HG02981 (cell line): Measurements from ENCODE around the gene TNFRSF9.
"Not testable (repeated sequence)": the region's sequence is repeated elsewhere in the genome, so short reads cannot be mapped to it uniquely, and the experiment has no call there.

Experiments used
- ATAC-seq: cut with Tn5 transposase; IDR thresholded peaks from one replicate; pipeline ENCODE4 v1.9.1; 2021; ENCODE audit warnings: mild to moderate bottlenecking, moderate library complexity; ENCODE audit not compliant: unreplicated experiment

Gene TNFRSF9

DNA sequence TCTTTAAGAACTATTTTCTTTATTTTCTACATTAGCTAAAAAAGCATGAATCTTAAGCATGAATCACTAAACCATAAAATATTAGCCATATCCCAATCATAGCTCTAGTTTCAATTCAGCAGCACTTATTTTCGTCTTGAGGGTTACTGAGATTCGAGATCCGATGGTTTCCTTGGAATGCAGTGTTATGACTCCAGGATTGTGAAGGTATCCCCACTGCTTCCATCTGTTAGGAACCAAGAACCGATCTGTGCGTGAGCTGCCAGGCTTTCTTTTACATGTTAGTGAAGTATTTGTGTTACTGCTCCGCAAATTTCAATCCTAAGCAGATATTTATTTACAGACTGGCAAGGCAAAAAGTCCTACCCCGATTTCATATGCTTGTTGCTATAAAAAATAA is 18.8 kb downstream of the TNFRSF9 start:
- no peak for ATAC-seq

DNA sequence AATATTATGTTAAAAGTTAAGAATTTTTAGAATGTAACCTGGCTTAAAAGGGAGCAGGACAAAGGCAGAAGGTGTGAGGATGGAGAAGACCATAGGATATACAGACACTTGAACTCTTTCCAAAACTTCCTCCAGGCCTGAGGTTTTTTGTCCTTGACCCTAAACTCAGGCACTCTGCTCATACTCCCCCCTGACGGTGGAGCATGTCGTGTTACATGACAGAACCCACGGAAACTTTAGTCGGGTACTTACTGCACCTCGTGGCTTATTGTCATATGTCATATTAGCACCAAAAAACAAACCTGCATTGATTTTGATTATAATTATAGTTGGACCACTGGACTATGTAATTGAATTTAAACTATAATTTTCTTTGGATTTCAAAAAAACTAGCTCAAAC is 20.8 kb downstream of the TNFRSF9 start:
- ATAC-seq: no peak

DNA sequence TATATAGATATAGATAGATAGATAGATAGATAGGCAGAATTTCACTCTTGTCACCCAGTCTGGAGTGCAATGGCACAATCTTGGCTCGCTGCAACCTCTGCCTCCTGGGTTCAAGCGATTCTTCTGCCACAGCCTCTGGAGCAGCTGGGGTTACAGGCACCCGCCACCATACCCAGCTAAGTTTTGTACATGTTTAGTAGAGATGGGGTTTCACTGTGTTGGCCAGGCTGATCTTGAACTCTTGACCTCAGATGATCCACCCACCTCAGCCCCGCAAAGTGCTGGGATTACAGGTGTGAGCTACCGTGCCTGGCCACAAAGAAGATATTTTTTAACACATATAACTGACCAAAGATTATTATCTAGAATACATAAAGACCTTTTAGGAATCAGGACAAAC is 22.7 kb downstream of the TNFRSF9 start:
- ATAC-seq: not testable (repeated sequence)

DNA sequence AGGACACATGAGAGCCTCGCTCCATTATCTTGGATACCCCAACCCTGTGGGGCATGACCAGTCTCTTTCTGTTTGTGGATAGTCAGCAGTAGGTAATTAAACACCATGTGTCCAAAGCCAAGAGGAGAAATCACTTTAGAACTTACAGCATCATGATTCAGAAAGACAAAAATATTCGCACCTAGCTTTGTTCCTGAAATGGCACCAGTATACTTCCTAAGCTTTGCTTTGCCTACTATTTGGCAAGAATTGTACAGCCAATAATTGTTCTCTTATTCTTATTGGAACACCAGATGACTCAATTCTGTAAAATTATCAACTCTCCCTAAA is 24.2 kb downstream of the TNFRSF9 start:
- ATAC-seq: no peak

DNA sequence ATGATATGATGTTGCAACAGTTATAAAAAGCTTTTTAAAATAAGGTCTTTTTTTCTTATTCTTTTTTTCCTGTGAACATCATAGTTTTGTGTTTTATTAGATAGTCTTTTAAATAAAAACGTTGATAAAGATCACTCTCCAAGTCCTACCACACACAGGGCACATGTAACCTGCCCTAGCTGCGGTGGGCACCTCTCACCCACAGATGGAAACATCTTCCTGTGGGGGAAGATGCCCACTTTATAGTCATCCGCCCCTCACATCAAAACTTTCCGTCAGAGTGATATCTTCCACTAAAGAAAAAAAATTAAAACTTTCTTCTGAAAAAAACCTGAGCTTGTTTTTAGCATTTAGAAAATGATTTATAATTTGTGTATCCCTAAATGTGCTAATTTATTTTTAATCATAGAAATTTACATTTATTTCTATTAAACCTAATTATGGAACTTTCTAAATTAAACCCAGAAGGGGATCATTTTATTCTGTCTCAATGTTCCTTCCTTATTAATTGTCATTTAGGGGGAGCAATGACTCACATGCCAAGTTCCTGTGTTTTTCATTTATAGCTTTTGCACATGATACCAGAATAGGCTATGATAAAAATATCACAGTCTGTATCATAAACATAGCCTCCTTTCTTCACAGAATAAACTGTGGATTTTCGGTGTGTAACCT is 24.7 kb downstream of the TNFRSF9 start:
- no peak for ATAC-seq

DNA sequence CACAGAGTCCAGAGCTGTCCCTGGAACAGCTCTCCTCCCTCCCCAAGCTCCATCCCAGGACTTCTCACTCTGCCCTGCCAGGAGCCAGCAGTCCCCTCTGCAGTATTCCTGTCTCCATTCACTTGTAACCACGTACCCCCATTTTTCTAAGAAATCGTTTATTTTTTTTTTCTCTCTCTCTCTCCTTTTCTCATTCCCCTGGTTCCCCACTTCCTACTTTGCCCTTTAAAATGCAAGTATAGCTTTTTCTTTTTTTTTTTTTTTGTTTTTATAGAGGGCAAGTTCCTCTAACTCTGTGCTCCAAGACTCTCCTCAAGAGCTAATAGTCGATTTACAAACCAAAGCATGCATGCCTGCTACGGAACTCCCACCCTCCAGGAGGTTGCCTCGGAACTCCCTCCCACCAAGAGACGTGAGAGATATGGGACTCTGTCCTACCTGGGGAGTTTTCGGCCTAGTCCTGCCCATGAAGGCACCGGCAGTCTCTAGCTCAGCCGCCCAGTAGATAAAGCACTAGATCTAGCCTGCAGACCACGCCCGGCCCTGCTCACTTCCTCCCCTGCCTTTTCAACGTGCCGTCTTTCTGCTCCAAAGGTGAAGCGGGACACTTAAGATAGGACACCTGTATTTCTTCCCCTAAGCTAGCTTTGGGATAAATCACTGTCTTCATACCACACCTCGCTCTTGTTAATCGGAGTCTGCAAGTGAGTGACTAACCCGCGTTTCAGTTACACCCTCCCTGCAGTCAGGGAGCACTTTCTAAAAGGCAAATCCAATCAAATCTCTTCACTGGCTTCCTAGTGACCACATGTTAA is 27.7 kb downstream of the TNFRSF9 start:
- no peak for ATAC-seq

DNA sequence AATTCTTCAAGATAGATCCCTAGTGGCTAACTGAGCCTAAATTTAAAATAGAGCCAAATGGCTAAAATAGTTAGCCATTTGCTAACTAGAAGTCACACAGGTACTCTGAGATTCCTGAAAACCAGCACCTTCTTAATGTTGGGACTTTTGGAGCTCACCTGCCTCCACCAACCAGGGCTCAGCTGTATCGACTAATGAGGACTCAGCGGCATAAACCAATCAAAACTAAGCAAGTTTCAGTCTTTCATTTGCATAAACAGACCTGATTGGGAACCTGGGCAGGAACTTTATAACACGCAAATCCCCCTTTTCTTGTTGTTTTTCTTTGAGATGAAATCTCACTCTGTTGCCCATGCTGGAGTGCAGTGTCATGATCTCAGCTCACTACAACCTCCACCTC is 28.5 kb downstream of the TNFRSF9 start:
- ATAC-seq: no peak

DNA sequence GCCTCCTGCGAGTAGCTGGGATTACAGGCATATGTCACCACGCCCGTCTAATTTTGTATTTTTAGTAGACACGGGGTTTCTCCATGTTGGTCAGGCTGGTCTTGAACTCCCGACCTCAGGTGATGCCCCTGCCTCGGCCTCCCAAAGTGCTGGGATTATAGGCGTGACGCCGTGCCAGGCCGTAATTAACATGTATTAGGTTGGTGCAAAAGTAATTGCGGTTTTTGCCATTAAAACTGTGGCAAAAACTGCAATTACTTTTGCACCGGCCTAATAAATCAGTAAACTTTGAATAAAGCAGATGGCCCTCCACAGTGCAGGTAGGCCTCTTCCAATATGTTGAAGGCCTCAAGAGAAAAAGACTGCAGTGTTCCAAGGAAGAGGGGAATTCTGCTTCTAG is 35.4 kb downstream of the TNFRSF9 start:
- no peak for ATAC-seq

DNA sequence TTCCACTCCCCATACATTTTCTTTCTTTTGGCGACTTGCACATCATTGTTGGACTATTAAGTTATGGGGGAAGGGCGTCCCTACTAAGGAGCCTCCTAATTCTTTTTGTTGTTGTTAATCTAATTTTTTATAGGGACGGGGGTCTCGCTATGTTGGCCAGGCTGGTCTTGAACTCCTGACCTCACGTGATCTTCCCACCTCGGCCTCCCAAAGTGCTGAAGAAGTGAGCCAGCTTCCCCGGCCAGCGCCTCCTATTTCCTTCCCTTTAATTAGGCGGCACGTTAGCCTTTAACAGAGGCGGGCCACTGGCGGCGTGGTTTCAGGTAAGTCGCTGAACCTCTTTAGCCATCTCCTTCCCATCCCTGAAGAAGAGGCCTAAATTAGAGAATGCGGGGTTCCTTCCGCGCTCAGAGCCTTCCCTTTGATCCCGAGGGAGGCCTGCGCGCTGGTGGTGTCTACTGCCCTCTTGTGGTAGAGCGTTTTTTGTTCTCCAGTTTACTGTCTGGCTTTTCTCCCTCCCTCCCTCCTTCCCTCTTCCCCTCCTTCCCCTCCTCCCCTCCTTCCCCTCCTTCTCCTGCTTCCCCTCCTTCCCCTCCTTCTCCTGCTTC is 38.1 kb downstream of the TNFRSF9 start:
- no peak for ATAC-seq

DNA sequence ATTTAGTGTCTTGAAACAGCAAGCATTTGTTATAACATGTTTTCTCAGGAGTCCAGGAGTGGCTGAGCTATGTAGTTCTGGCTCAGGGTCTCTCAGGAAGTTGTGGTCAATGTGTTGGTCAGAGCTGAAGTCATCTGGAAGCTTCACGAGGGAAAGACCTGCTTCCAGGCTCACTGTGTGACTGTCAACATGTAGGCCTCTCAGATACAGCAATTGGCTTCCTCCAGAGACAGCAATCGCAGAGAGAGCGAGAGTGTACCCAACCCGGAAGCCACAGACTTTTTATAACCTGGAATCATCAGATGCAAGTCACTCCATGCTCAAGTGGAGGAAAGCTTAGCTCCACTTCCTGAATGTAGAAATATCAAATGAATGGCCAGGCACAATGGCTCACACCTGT is 40.9 kb downstream of the TNFRSF9 start:
- no peak for ATAC-seq

DNA sequence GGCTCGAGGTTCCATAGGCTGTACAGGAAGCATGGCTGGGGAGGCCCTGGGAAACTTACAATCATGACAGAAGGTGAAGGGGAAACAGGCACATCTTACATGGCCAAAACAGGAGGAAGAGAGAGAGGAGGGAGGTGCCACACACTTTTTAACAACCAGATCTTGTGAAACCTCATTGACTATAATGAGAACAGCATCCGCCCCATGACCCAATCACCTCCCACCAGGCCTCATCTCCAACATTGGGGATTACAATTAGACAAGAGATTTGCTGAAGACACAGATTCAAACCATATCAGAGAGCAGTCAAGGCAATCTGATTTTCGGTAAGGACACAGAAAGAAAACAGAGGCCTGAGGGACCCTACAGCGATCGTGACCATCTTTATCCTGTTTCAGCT is 41.7 kb downstream of the TNFRSF9 start:
- ATAC-seq: no peak

DNA sequence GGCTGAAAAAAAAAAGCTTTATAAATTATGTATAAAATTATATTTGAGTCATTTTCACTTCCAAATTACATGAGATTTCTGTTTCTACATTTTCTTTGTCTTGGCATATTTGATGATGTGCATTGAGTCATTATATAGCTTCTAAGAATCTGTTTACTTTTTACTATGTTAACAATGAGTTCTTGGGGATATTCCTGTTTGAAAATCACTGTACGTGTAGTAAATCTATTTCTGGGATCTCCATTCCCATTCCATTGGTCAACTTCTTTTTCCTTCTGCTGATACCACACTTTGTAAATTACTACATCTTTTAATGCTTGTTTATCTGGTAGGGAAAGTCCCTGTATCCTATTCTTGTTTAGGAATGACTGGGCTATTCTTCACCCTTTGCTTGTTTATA is 43.6 kb downstream of the TNFRSF9 start:
- ATAC-seq: no peak

DNA sequence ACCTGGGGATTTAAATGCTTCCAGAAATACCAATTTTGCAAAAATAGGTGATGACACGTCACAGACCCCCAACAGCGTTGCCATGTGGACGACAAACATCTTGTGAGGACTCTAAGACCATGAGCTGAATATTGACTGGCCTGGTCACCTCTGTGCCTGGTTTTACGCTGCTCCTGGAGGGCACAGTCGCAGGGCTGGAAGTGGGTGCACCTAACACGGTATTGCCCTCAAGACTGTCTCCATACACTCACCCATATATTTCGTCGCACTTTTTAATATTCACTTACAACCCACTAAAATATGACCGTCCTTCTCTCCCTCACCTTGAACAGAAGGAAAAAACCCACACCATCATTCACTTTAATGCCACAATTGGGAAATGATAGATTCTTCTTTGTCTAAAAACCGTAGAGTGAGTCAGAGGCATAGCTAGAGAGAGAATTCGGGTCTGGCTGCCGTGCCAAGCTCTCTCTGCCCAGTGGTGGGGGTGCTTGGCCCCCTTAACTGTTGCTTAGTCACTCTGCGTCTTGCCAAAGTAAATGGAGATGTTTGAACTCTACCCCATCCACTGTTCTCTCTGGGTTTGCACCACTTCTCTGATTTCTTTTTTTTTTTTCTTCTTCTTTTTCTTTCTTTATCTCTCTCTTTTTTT is 47.0 kb downstream of the TNFRSF9 start:
- no peak for ATAC-seq

DNA sequence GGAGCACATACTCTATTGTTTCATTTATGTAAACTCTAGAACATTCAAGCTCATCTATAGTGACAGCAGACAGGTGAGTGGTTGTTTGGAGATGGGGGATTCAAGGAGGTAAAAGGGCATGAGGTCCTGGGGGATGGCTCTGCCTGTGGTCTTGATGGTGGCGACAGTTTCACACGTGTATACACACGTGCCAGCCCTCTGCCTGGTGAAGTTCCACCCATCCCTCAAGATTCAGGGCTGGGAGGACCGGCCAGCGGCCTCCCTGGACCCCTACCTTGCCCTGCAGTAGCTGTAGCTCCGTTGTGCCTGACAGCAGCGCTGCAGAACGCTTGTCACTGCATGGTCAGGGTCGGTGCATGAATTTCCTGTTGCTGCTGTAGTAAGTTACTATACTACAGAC is 48.8 kb downstream of the TNFRSF9 start:
- ATAC-seq: no peak

DNA sequence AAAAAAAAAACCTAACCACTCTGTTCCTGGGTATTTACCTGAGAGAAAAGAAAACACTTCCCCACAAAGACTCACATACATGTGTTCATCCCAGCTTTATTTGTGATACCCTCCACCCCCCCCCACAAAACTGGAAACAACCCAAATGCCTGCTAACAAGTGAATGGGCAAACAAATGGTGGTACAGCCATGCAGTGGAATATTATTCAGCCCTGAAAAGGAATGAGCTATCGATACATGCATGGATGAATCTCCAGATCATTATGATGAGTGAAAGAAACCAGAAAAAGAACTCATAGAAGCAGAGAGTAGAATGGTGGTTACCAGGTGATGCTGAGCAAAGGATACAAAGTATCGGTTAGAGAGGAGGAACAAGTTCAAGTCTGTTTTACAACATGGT is 49.8 kb downstream of the TNFRSF9 start:
- ATAC-seq: no peak

DNA sequence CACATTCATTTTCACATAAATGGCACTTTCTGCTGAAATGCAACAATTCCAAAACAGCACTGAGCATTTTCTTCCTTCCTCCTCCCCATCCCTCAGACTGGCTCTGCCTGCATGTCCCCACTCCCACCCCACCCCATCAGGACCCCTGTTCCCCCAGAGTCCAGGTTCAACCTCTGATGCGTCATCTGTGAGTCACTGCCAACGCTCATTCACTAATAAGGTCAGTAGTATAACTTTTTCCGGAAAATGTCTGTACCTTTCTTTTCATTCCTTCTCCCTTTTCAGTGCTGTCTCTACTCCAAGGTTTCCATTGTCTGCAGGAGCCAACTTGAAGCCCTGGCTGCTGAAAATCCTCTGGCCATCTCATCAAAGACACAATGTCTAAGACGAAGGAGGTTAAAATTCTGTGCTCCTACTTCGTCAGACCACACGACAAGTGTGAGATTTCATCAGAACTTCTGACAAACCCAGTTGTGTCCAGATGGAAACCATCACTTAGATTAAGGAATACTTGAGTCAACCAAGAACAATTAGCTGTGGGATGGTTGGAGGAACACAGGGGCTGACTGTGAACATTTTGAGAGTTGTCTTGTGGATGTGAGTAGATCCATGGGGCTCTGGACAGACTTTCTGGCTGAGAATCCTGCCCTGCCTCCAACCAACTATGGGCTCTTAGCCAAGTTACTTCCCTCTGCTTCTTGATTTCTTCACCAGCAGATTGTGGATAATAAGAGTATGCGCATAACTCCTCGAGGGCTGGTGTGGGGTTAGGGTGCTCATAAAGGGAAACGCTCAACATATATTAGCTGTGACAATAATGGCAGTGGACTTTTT is 52.2 kb downstream of the TNFRSF9 start:
- no peak for ATAC-seq

DNA sequence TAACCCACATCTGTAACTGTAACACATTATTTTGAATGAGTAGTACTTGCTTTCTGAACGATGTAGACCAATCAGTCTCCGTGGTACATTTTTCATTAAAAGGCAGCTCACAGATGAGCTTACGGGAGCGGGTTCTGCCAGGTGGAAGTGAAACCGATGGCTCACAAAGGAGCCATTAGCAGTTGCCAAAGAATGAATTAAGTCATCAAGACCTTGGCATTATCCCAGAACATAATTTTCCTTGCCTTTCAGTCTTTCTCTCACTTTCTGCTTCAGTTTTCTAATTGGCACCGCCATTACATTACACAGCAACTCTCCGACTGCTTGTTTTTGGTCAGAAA is 54.3 kb downstream of the TNFRSF9 start:
- ATAC-seq: no peak

DNA sequence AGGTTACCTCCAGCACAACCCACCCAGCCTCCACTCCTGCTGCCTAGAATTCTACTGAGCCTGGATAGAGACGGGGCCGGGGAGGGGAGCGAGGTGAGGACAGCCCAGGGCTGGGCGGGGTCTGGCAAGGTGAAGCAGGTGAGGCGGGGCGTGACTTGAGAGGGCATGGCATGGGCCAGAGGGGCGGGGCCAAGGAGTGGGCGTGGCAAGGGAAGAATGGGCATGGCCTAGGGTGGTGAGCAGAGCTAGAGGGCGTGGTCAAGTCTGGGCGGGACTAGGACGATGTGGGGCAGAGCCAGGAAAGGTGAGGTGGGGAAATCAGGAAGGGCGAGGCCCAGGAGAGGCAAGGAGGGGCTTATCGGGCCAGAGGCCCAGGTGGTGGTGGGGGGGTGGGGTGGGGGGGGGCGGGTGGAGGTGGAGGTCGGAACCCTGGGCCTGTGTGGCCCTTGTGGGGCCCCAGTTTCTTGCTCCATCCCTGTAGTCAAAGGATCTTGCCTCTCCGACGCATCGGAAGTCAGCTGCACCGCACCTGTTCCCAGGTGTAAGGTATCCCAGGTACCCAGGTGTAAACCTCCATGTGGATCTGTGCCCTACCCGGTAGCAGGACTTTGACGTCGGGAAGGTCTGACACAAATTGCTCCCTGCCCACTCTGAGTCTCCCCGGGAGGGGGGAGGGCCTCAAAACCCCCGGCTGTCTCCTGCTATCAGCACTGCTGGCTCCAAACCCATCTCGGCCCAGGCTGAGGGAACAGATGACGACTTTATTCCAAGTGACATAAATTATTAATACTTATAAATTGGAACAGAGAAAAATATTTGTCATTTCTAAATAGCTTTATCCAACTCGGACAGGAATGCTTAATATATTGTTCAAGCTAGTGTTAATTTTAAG is 54.9 kb downstream of the TNFRSF9 start:
- no peak for ATAC-seq

DNA sequence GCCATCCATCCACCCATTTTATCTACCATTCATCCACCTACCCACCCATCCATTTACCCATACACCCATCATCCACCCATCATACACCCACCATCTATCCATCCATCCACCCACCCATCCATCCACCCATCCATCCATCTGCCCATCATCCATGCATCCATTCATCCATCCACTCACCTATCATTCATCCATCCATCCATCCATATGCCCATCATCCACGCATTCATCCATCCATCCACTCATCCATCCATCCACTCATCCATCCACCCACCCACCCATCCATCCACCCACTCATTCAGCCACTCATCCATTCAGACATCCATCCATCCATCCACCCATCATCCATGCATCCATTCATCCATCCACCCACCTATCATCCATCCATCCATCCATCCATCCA is 55.9 kb downstream of the TNFRSF9 start:
- no peak for ATAC-seq

DNA sequence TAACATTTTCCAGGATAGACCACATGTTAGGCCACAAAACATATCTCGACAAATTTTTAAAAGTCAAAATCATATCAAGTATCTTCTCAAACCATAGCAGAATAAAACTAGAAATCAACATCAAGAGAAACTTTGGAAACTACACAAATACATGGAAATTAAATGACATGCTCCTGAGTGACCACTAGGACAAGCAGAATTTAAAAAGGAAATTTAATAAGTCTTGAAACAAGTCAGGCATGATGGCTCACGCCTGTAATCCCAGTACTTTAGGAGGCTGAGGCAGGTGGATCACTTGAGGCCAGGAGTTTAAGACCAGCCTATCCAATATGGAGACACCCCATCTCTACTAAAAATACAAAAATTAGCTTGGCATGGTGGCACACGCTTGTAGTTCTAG is 61.4 kb downstream of the TNFRSF9 start:
- no peak for ATAC-seq
